HepG2 (cell line): ENCODE data around the gene TMEM214. TPM values are rescaled to one million over a fixed set of nuclear protein-coding genes. Genes with fewer than 3 reads are reported as not detected.

Experiments used
- ATF4 ChIP-seq, 2 experiments: fragments of 450-650 bp in 1 of 2; sonication (generic) in 1 of 2; formaldehyde crosslinking; IDR thresholded peaks; 2 replicates each; pipeline versions ENCODE4 v1.5.0 to v1.8.0; 2020 to 2022; ENCODE audit warnings: mild to moderate bottlenecking in 1 of 2, missing genetic modification reagents in 1 of 2
- DNMT3B ChIP-seq: conservative IDR thresholded peaks from 2 replicates; pipeline ENCODE4 v1.6.1; 2016; ENCODE audit warnings: missing biosample characterization, control low read depth
- GABPA ChIP-seq, 2 experiments: IDR thresholded peaks; 2 replicates each; pipeline ENCODE4 v1.6.1; 2011 to 2016; ENCODE audit warnings: low read depth in 2 of 2, low read length in 1 of 2, missing biosample characterization in 1 of 2, missing genetic modification characterization in 1 of 2
- GABPB1 ChIP-seq: IDR thresholded peaks from 2 replicates; pipeline ENCODE4 v1.6.1; 2016; ENCODE audit warnings: mild to moderate bottlenecking, missing genetic modification reagents, moderate library complexity, missing compliant biosample characterization
- HES4 ChIP-seq: sonication (generic); formaldehyde crosslinking; IDR thresholded peaks from 2 replicates; pipeline ENCODE4 v1.9.0; 2021; ENCODE audit warnings: mild to moderate bottlenecking, missing genetic modification reagents, borderline replicate concordance
- HOXD1 ChIP-seq: sonication (generic); formaldehyde crosslinking; IDR thresholded peaks from 2 replicates; pipeline ENCODE4 v1.5.0; 2020; ENCODE audit warnings: missing genetic modification reagents
- KAT7 ChIP-seq: IDR thresholded peaks from 2 replicates; pipeline ENCODE4 v1.6.1; 2018; ENCODE audit warnings: borderline replicate concordance, missing compliant biosample characterization
- KMT2B ChIP-seq: IDR thresholded peaks from 2 replicates; pipeline ENCODE4 v1.6.1; 2016; ENCODE audit warnings: missing genetic modification reagents, missing compliant biosample characterization
- PAF1 ChIP-seq: IDR thresholded peaks from 2 replicates; pipeline ENCODE4 v1.6.1; 2016; ENCODE audit warnings: missing genetic modification reagents, missing compliant biosample characterization
- PHF8 ChIP-seq: sonication (generic); formaldehyde crosslinking; IDR thresholded peaks from 2 replicates; pipeline ENCODE4 v1.5.0; 2020; ENCODE audit warnings: missing genetic modification reagents
- RBFOX2 ChIP-seq: fragments of 200-400 bp; formaldehyde crosslinking; IDR thresholded peaks from 2 replicates; pipeline ENCODE4 v1.6.1; 2017; ENCODE audit warnings: low read depth, mild to moderate bottlenecking, low read length
- ZFX ChIP-seq: sonication (generic); formaldehyde crosslinking; IDR thresholded peaks from 2 replicates; pipeline ENCODE4 v1.4.0; 2020; ENCODE audit warnings: mild to moderate bottlenecking, low read depth, missing genetic modification reagents, moderate library complexity
- ZFY ChIP-seq: sonication (generic); formaldehyde crosslinking; IDR thresholded peaks from 2 replicates; pipeline ENCODE4 v1.4.0; 2020; ENCODE audit warnings: missing genetic modification reagents
- ZKSCAN8 ChIP-seq: IDR thresholded peaks from 2 replicates; pipeline ENCODE4 v1.6.1; 2016; ENCODE audit warnings: borderline replicate concordance, missing genetic modification reagents, missing compliant biosample characterization
- ZNF260 ChIP-seq: sonication (generic); formaldehyde crosslinking; IDR thresholded peaks from 2 replicates; pipeline ENCODE4 v1.4.0; 2020; ENCODE audit warnings: missing genetic modification reagents, low read depth, mild to moderate bottlenecking, borderline replicate concordance
- ZNF331 ChIP-seq: sonication (generic); formaldehyde crosslinking; IDR thresholded peaks from 2 replicates; pipeline ENCODE4 v1.4.0; 2020; ENCODE audit warnings: missing genetic modification reagents
- ZNF432 ChIP-seq: sonication (generic); formaldehyde crosslinking; IDR thresholded peaks from 2 replicates; pipeline ENCODE4 v1.5.0; 2020; ENCODE audit warnings: missing genetic modification reagents, mild to moderate bottlenecking, borderline replicate concordance
- ZNF512B ChIP-seq: sonication (generic); formaldehyde crosslinking; IDR thresholded peaks from 2 replicates; pipeline ENCODE4 v1.5.1; 2020; ENCODE audit warnings: missing genetic modification reagents, mild to moderate bottlenecking, borderline replicate concordance
- ZNF574 ChIP-seq: sonication (generic); formaldehyde crosslinking; IDR thresholded peaks from 2 replicates; pipeline ENCODE4 v1.4.0; 2020; ENCODE audit warnings: missing genetic modification reagents
- ZNF780A ChIP-seq: sonication (generic); formaldehyde crosslinking; IDR thresholded peaks from 2 replicates; pipeline ENCODE4 v1.8.0; 2022; ENCODE audit warnings: mild to moderate bottlenecking, missing genetic modification reagents, moderate library complexity
- polyA plus RNA-seq, 8 experiments: library from polyadenylated mRNA; depleted of rRNA in 3 of 8; stranded (reverse) in 7 of 8; unstranded in 1 of 8; fragments of >200 nt; fragmentation: Illumina TruSeq in 4 of 8; extraction: Trizol in 4 of 8; gene quantifications; 2 replicates each; pipeline versions ENCODE4 v1.2.1 to v1.2.3, GENCODE V29; 2011 to 2016; ENCODE audit warnings: low read depth in 4 of 8, missing spikeins in 1 of 8, mixed read lengths in 1 of 8; ENCODE audit not compliant: insufficient read depth in 1 of 8
- total RNA-seq, 5 experiments: library from RNA; depleted of rRNA; stranded (reverse); fragments of >200 nt; fragmentation: Illumina TruSeq; extraction: Trizol; gene quantifications; 2 replicates each; pipeline ENCODE4 v1.2.3, GENCODE V29; 2016; ENCODE audit warnings: low read depth in 1 of 5

The TMEM214 gene
- total and polyA plus RNA-seq, 2 of the 13 experiments (the other 11 are each of a cell fraction or from before 2014, with no cell fraction given) = 58.3 to 132 TPM

- TF ChIP-seq HOXD1 (CRISPR knock-in tag) = no peak; the same call in 1 of the 2 replicates
- peak; percentile 11; the same call in 1 of the 2 replicates for TF ChIP-seq GABPB1 (CRISPR knock-in tag)
- 0 out of 2 replicates have a peak, but pooled peaks have one; percentile 10 for TF ChIP-seq KMT2B (CRISPR knock-in tag)
- no peak for TF ChIP-seq PAF1 (CRISPR knock-in tag)
- TF ChIP-seq RBFOX2 = no peak
- 0 out of 2 replicates have a peak, but pooled peaks have one; percentile 8 for TF ChIP-seq ZKSCAN8
- TF ChIP-seq PHF8 (CRISPR knock-in tag) = peak; percentile 77
- peak; percentile 57; the same call in 1 of the 2 replicates for TF ChIP-seq HES4 (CRISPR knock-in tag)
- TF ChIP-seq ZNF512B (CRISPR knock-in tag) = 0 out of 2 replicates have a peak, but pooled peaks have one; percentile 36
- no peak for TF ChIP-seq ZNF780A (CRISPR knock-in tag)
- TF ChIP-seq DNMT3B (CRISPR knock-in tag) = no peak
- TF ChIP-seq GABPA (IDR thresholded peaks at IDR 0.05; ENCODE audit: low read depth, low read length) = no peak
- TF ChIP-seq GABPA (CRISPR knock-in tag; IDR thresholded peaks at IDR 0.05; ENCODE audit: low read depth) = peak; percentile 34
- no peak for TF ChIP-seq ZNF432 (CRISPR knock-in tag)
- TF ChIP-seq ZFX (CRISPR knock-in tag) = peak; percentile 87
- no peak for TF ChIP-seq ZNF260 (CRISPR knock-in tag)
- peak; percentile 84 for TF ChIP-seq ZFY
- no peak; the same call in 1 of the 2 replicates for TF ChIP-seq ZNF331 (CRISPR knock-in tag)
- TF ChIP-seq ATF4 (CRISPR knock-in tag; IDR thresholded peaks at IDR 0.05) = peak in 1 of 2 experiments; percentile 55; a peak in 2 of 4 replicates
- peak; percentile 78; the same call in 1 of the 2 replicates for TF ChIP-seq KAT7 (CRISPR knock-in tag)
- peak; percentile 80 for TF ChIP-seq ZNF574 (CRISPR knock-in tag)
Observed at GRCh38 chr2:27086724-27087593, 54.2 kb downstream of the TMEM214 start, which contains the start of gene KHK (continued).
